CD4-positive, alpha-beta T cell treated with Interleukin-17A for 4 hours (primary cell): ENCODE data around the gene CATSPERZ.

Source experiments
- DNase-seq: peaks from one replicate; pipeline ENCODE4 v3.0.0-alpha.2; 2020; ENCODE audit warnings: mixed read lengths

Gene CATSPERZ

GRCh38 chr11:64264371-64264852, 35.7 kb upstream of the CATSPERZ start:
- no peak for DNase-seq

- DNase-seq: no peak
Measured at GRCh38 chr11:64265176-64266160, 34.7 kb upstream of the CATSPERZ start.

GRCh38 chr11:64266339-64266738, 33.8 kb upstream of the CATSPERZ start:
- DNase-seq: no peak

GRCh38 chr11:64267207-64267945, 32.8 kb upstream of the CATSPERZ start:
- no peak for DNase-seq

GRCh38 chr11:64268025-64268892, 31.9 kb upstream of the CATSPERZ start:
- no peak for DNase-seq

GRCh38 chr11:64268893-64269539, 31.1 kb upstream of the CATSPERZ start:
- peak; percentile 55 for DNase-seq

- DNase-seq: peak; percentile 98
Measured at GRCh38 chr11:64269540-64270220, 30.5 kb upstream of the CATSPERZ start.

- no peak for DNase-seq
Measured at GRCh38 chr11:64275031-64275800, 24.9 kb upstream of the CATSPERZ start.

GRCh38 chr11:64275841-64276240, 24.3 kb upstream of the CATSPERZ start:
- DNase-seq: no peak

GRCh38 chr11:64276653-64277431, 23.3 kb upstream of the CATSPERZ start:
- no peak for DNase-seq

GRCh38 chr11:64278576-64279190, 21.5 kb upstream of the CATSPERZ start:
- no peak for DNase-seq

- no peak for DNase-seq
Measured at GRCh38 chr11:64281957-64282770, 18.0 kb upstream of the CATSPERZ start.

GRCh38 chr11:64283092-64283491, 17.1 kb upstream of the CATSPERZ start:
- no peak for DNase-seq

GRCh38 chr11:64284048-64284961, 15.9 kb upstream of the CATSPERZ start, which contains the start of gene BAD:
TSS of gene BAD (minus strand) at chr11:64284665. CDS start at chr11:64284368, 297 bp downstream.
- DNase-seq: peak; percentile 95

- peak; percentile 94 for DNase-seq
Measured at GRCh38 chr11:64284962-64285884, 14.9 kb upstream of the CATSPERZ start, which contains the start of gene GPR137. TSS of gene GPR137 (plus strand) at chr11:64285848. CDS start at chr11:64286525, 677 bp downstream.
